ENCODE results near the gene CATSPER1.
"Not testable (repeated sequence)": the region's sequence is repeated elsewhere in the genome, so short reads cannot be mapped to it uniquely, and the experiment has no call there.

The CATSPER1 gene

GRCh38 chr11:66020618-66021357 is 5.5 kb downstream of the CATSPER1 start:
- DNase-seq (ENCODE audit: low read depth): peak; percentile 14

DNA sequence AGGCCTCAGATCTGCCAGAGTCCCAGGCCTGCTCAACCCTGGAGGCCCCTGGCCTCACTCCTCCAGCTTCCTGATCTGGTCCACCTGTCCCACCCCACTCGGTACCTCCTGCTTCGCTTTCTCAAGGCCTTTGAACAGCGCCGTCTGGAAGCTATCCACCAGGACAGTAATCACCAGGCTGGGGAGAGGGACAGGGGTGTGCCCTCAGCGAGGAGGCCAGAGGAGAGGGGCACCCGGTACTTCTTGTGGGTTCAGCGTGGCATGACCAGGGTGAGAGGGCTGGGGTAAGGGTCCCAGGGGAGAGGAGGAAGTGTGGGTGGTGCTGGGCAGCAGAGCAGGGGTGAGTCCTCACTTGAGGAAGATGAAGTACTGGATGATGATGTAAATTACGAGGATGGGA is 6.1 kb downstream of the CATSPER1 start:
- DNase-seq (ENCODE audit: low read depth): no peak

DNA sequence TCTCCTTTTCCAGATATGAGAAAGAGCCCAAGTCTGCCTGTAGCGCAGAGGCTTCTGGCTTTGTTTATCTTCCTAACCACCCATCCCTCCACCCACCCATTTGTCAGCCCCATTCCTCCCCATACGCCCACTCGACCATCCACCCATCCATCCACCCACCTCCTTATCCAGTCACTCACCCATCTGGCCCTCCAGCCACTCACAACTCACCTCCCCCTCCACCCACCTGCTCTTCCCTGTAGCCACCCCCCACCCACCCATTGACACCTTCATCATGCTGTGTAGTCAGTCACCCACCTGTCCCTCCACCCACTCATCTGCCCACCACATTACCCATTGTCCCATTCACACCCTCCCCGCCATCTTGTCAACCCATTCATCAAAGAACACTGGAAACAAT is 9.0 kb downstream of the CATSPER1 start:
- DNase-seq (ENCODE audit: low read depth): no peak

DNA sequence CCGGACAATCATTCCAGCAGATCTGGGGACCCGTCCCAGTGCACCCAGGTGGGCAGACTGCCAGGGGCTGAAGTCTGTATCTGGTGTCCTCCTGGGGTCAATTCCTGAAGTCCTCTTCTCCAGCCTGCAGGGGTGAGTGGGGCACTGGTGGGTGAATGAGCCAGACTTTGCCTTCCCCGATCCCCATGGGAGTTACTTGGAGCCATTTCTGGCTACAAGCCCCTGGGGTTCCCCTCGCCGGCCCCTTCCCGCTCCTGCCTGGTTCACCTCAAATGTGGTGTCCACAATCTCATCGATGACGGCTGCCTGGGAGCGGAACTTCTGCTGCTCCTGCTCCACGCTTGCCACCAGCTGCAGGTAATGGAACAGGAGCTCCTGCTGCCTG is 9.5 kb downstream of the CATSPER1 start:
- DNase-seq (ENCODE audit: low read depth): no peak

- DNase-seq (ENCODE audit: low read depth): no peak
Observed at GRCh38 chr11:66015936-66016792, 10.1 kb downstream of the CATSPER1 start.

GRCh38 chr11:66015454-66015881 is 10.8 kb downstream of the CATSPER1 start:
- DNase-seq (ENCODE audit: low read depth): no peak

DNA sequence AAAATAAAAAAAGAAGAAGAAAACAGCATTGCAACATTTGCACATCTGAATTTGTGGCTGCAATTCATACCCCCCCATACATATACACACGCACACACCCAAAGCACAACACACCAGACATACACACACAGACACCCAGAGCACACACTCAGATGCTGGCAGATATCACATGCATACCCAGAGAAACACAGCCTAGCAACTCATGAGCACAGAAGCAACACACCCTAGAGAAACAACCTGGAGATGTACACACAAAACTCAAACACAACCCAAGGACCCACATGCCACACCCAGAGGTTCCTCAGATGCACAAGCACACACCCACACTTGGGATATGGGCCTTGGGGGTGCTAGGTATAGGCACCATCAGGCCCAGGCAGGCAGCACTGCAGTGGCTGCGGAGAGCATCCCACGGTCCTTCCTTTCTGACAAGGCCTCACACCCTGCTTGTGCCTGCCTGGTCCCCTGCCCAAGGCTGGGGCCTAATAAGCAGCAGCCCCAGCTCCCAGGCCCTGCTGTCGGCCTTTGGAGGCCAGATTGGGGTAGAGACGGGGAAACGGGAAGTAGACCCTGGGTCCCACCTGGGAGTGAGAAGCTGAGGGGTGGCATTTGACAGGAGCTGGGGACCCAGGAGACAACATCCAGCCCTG is 11.3 kb downstream of the CATSPER1 start:
- DNase-seq (ENCODE audit: low read depth): no peak

GRCh38 chr11:66013762-66014100 is 12.5 kb downstream of the CATSPER1 start:
- DNase-seq (ENCODE audit: low read depth): no peak

GRCh38 chr11:66012946-66013761 is 13.1 kb downstream of the CATSPER1 start:
- no peak for DNase-seq (ENCODE audit: low read depth)

DNA sequence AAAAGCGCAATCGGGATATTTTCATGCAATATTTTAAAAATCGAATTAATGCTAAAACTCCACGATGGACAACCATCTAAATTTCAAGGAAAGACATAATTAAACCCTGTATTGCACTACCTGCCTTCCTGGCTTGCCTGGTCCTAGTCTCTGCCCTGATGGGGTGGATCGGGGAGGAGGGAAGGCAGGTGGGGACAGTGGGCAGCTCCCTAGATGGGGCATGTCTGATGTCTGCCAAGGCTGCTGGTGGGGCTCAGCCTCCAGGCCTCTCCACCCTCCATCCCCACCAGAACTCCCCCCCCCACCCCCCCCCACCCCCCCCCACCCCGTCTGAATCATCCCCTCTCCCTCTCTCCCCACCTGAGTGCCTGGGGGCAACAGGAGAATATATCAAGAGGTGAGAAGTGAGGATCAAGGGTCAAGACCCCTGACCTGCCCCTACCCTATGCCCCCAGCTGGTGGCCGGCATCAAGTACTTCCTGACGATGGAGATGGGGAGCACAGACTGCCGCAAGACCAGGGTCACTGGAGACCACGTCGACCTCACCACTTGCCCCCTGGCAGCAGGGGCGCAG is 13.8 kb downstream of the CATSPER1 start:
- no peak for DNase-seq (ENCODE audit: low read depth)

DNA sequence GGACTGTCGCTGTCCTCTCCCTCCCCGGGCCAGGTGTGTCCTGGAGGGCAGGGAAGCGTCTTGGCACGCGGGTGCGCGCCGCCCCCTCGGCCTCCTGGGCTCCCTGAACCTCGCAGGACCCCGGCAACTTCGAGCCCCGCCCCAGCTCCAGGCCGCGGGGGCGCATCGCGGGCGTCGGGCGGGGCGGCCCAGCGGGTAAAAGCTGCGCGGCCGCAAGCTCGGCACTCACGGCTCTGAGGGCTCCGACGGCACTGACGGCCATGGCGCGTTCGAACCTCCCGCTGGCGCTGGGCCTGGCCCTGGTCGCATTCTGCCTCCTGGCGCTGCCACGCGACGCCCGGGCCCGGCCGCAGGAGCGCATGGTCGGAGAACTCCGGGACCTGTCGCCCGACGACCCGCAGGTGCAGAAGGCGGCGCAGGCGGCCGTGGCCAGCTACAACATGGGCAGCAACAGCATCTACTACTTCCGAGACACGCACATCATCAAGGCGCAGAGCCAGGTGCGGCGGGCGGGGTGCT is 14.4 kb downstream of the CATSPER1 start, which contains the start of gene CST6:
Gene CST6 (plus strand): TSS at position 224 of the 519 bp plus-strand sequence. CDS start 37 bp downstream, at position 261.
- DNase-seq (ENCODE audit: low read depth): no peak

DNA sequence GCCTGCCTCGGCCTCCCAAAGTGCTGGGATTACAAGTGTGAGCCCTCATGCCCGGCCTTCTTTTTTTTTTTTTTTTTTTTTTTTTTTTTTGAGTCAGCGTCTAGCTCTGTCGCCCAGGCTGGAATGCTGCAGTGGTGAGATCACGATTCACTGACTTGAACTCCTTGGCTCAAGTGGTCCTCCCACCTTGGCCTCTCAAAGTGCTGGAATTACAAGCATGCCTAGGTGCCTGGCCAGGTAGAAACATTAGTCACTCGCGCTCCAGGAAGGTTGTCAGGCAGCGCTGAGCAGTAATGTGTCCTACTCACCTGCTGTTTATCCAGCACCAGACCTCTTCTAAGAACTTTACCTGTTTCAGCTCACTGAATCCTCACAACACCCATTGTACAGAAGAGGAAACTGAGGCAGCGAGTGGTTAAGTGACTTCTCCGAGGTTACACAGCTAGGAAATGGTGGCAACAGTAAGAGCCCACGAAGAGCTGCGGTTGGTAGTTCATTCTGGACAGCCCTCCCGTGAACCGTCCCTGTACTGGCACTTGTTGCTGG is 15.0 kb downstream of the CATSPER1 start:
- no peak for DNase-seq (ENCODE audit: low read depth)

- DNase-seq (ENCODE audit: low read depth): not testable (repeated sequence)
Observed at GRCh38 chr11:66010036-66010435, 16.2 kb downstream of the CATSPER1 start.

- DNase-seq (ENCODE audit: low read depth): no peak
Observed at GRCh38 chr11:66008468-66009101, 17.7 kb downstream of the CATSPER1 start.

DNA sequence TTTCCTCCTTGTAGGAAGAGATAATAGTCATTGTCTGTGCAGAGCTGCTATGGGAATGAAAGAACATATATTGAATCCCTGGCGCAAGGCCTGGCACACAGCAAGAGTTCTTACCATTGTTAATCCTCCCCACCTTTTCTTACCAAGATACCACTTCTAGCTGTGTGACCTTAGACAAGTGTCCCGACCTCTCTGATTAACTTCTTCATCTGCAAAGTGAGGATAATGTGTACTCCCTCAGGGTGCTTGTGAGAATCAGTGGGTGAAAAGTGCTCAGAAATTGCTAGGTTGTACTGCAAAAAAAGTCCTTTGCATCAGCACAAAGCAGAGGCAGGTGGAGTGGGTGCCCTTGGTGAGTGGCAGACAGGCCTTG is 18.2 kb downstream of the CATSPER1 start:
- no peak for DNase-seq (ENCODE audit: low read depth)

DNA sequence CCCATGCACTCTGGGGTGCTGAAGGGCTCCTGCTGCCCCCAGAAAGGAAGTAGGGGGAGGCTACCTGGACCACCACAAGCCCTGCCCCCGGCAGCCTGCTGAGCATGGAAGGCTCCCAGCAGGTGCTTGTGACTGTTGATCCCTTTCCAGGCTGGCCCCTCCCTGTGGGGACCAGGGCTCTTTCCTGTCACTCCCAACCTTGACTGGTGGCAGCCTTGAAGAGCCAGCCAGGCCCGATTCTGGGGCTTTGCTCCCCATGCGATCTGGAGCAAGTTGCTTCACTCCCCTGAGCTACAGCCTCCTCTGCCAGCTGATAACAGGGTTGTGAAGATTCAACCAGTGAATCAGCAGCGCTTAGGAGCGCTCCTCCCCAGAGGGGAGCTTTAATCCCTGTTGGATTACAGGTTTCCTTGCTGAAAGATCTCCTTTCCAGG is 19.1 kb downstream of the CATSPER1 start:
- no peak for DNase-seq (ENCODE audit: low read depth)

GRCh38 chr11:66006891-66007176 is 19.4 kb downstream of the CATSPER1 start:
- DNase-seq (ENCODE audit: low read depth): no peak

GRCh38 chr11:66006134-66006890 is 20.0 kb downstream of the CATSPER1 start:
- DNase-seq (ENCODE audit: low read depth): no peak

DNA sequence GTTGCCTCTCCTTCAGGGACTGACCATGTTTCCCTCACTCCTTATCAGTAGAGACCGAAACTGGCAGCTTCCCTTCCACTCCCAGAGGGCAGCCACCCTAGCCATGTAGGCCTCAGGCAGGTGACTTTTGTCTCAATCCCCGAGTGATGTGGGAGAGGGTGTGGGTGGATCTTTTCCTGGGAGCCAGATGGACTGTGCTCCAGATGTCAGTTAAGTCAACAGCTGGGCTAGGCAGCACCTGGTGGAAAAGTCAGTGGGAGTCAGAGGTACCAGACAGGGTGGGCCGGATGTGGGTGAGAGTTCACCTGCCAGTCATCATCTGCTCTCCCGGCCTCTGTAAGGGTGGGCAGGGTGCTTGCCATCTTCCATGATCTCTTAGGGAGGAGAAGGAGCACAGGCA is 22.1 kb downstream of the CATSPER1 start:
- no peak for DNase-seq (ENCODE audit: low read depth)

- DNase-seq (ENCODE audit: low read depth): no peak
Observed at GRCh38 chr11:66003291-66003690, 23.0 kb downstream of the CATSPER1 start.
